Activated CD4-positive, alpha-beta T cell treated with anti-CD3 and anti-CD28 coated beads for 36 hours (primary cell): ENCODE results near the gene ADAMTS15. TPM values are rescaled to one million over a fixed set of nuclear protein-coding genes. Genes with fewer than 3 reads are reported as not detected.
A peak's percentile ranks its signal among the peaks of the same experiment; 100 is the strongest.
"Not testable (repeated sequence)": the region's sequence is repeated elsewhere in the genome, so short reads cannot be mapped to it uniquely, and the experiment has no call there.

Experiments used
- ATAC-seq: fragments of 200-7000 bp; cut with Tn5 transposase; one replicate; pipeline ENCODE4 v1.10.0; 2021; ENCODE audit warnings: mild to moderate bottlenecking, moderate library complexity
- CTCF ChIA-PET: fragments of 350-600 bp; sonication (Branson Sonifier 250); formaldehyde crosslinking; loops from one replicate; lab custom pipeline; 2021; ENCODE audit warnings: antibody characterized with exemption; lab: Charles Lee
- POLR2A ChIA-PET: fragments of 350-600 bp; sonication (Branson Sonifier 250); formaldehyde crosslinking; loops from one replicate; lab custom pipeline; 2021; ENCODE audit warnings: antibody characterized with exemption, inconsistent platforms; lab: Charles Lee
- DNase-seq: peaks from one replicate; pipeline ENCODE4 v3.0.0-alpha.2; 2020
- H3K27ac Mint-ChIP-seq: one replicate; pipeline ENCODE4 v1.8.0; 2021; ENCODE audit warnings: mixed read lengths
- H3K27me3 Mint-ChIP-seq: one replicate; pipeline ENCODE4 v1.8.0; 2021; ENCODE audit warnings: mixed read lengths
- H3K36me3 Mint-ChIP-seq: one replicate; pipeline ENCODE4 v1.8.0; 2021; ENCODE audit warnings: low read depth, mixed read lengths
- H3K4me1 Mint-ChIP-seq: one replicate; pipeline ENCODE4 v1.8.0; 2021; ENCODE audit warnings: mixed read lengths
- H3K4me3 Mint-ChIP-seq: one replicate; pipeline ENCODE4 v1.8.0; 2021; ENCODE audit warnings: mild to moderate bottlenecking, moderate library complexity, mixed read lengths
- H3K9me3 Mint-ChIP-seq: one replicate; pipeline ENCODE4 v1.8.0; 2021; ENCODE audit warnings: low read depth, mixed read lengths
- intact Hi-C, 2 experiments: fragments of 100-400 bp; cut with DNase I in 1 of 2; cut with micrococcal nuclease in 1 of 2; formaldehyde crosslinking; loops; one replicate each; pipeline versions ENCODE4 v1.14.2 to v1.15.1; 2022 to 2024; cut with DNase I, micrococcal nuclease
- total RNA-seq, 2 experiments: library from RNA; stranded (reverse); gene quantifications; one replicate each; pipeline ENCODE4 v1.2.3, GENCODE V29; 2021

Gene ADAMTS15
- total RNA-seq, 2 experiments from 2014 or later: not detected

DNA sequence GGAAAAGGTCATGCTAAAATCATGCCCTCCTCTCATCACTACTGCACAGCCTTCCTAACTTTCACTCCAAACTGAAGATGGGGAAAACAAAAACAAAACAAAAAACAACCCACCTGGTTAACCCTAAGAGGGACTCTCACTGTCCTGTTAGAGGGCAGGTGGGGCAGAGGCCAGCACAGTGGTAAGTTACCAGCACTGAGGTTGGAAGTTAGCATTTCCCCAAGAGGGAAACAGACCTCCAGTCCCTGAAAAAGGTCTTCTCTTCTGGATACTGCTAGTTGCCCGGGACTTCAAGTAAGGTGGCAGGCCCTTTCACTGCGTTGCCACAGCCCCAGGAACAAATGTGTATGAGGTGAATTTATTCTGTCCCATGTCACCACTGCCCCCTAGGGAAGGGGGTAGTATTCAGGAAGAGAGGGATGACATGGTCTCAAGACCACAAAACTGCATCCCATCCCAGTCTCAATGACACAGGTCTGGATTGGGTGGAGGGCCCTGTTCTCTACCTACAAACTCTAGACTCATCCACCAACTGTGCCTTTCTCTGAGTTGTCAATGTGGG, 19.2 kb upstream of the ADAMTS15 start:
- intact Hi-C loops: no loop called here
- CTCF ChIA-PET: interaction anchor here (9.5 kb wide), 1 partner anchor 433 kb away, joined by 256 read pairs; no protein-coding TSS in a partner anchor
- no peak overlapping the region for H3K4me3 Mint-ChIP-seq
- no peaks in the 10 kb centered on the region for H3K36me3 Mint-ChIP-seq
- no peak overlapping the region for H3K27ac Mint-ChIP-seq
- DNase-seq (no peak), ATAC-seq (no peak)
- peaks cover 11% of the 10 kb centered on the region for H3K4me1 Mint-ChIP-seq
- peaks cover 48% of the 10 kb centered on the region for H3K27me3 Mint-ChIP-seq
- H3K9me3 Mint-ChIP-seq: no peaks in the 10 kb centered on the region
- POLR2A ChIA-PET: no interaction called here

DNA sequence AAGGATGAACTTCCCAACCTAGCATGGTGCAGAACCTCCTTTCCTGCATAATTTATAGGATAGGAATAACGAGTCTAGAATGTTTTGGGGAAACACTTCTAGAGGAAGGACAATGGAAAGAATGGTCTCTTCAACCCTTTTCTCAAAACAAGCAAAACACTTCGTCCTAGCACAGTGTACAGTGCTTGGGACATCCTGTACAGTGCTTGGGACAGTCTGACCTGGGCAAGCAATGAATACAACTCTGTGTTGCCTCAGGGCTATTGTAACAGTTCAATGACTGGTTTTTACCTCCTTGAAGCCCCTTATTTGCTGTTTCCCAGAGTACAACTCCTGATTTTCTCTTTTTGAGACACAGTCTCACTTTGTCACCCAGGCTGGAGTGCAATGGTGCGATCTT, 18.5 kb upstream of the ADAMTS15 start:
- no peak for DNase-seq
- Mint-ChIP-seq H3K4me3 (no peak overlapping the region), H3K36me3 (no peaks in the 10 kb centered on the region), H3K27me3 (peaks cover 40% of the 10 kb centered on the region), H3K4me1 (peaks cover 11% of the 10 kb centered on the region), H3K9me3 (no peaks in the 10 kb centered on the region), H3K27ac (no peak overlapping the region)
- ChIA-PET CTCF (interaction anchor here (1.5 to 9.5 kb wide), 4 partner anchors 20 to 433 kb away, joined by 3 to 256 read pairs (median 6); no protein-coding TSS in a partner anchor), POLR2A (no interaction called here)
- ATAC-seq: no peak
- intact Hi-C loops: loop anchor here in 1 of 2 experiments (5.0 to 10.0 kb wide), 2 partner anchors 205 to 1242 kb away; no protein-coding TSS in a partner anchor

DNA sequence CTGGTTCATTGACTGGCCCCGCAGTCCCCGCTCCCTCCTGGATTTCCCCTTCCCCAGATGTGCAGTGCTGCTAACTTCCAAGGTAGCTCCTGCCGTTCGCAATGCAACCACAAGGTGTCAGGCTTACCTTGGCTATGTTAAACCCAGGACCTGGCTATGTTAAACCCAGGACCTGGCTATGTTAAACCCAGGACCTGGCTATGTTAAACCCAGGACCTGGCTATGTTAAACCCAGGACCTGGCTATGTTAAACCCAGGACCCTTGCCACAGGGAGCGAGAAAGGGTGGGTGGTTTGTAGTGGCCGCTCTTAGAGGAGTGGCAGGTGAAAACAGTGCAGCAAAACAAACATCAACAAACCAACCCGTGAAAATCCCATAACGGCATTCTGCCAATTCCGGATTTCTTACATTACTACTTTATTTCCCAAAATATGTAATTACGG, 17.1 kb upstream of the ADAMTS15 start:
- intact Hi-C loops: loop anchor here in 1 of 2 experiments (5.0 to 10.0 kb wide), 2 partner anchors 203 to 1241 kb away; no protein-coding TSS in a partner anchor
- ATAC-seq: peak; percentile 45
- DNase-seq: peak; percentile 84
- Mint-ChIP-seq H3K27ac (no peak overlapping the region), H3K4me3 (no peak overlapping the region), H3K36me3 (no peaks in the 10 kb centered on the region), H3K9me3 (no peaks in the 10 kb centered on the region), H3K27me3 (peaks cover 35% of the 10 kb centered on the region), H3K4me1 (peaks cover 11% of the 10 kb centered on the region)
- ChIA-PET POLR2A (no interaction called here), CTCF (interaction anchor here (0.5 to 9.5 kb wide), 28 partner anchors 10 to 1288 kb away, joined by 3 to 256 read pairs (median 4); partner anchors contain the start of genes ADAMTS15 and SNX19)

DNA sequence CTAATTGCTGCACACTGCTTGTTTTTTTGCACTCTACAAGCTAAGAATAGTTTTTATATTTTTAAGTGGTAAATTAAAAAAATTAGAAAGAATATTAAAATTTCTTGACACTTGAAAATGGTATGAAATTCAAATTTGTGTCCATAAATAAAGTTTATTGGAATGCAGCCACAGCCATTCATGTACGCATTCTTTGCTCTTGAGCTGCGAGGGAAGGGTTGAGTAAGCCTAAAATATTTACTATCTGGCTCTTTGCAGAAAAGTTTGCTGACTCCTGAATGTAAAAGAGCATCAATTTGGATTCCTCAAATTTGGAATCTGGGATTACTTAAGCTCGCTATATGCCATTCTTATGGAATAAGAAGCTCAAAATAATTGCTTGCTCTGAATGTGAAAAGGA, 16.6 kb upstream of the ADAMTS15 start:
- H3K36me3 Mint-ChIP-seq: no peaks in the 10 kb centered on the region
- CTCF ChIA-PET: interaction anchor here (0.6 to 9.5 kb wide), 22 partner anchors 10 to 498 kb away, joined by 3 to 256 read pairs (median 4); partner anchors contain the start of genes ADAMTS15 and SNX19
- POLR2A ChIA-PET: no interaction called here

DNA sequence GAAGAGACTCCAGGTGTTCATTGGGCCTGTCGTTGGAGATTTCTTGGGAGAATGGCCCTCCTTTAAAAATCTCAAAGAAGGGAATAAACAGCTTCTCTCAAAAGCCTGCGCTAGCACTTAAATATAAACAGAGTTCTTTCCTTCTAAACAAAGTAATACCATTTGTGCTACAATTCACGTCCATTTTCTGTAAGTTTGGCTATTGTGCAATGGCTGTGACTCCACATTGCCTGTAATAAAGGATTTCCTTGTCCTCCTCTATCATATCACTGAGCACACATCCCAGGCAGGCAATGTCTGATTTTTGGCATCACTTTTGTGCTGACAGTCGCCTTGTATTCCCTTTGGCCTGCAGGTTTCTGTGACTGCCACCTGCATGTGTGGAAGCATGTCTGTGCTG, 15.1 kb upstream of the ADAMTS15 start:
- CTCF ChIA-PET: interaction anchor here (0.7 to 9.5 kb wide), 11 partner anchors 8 to 895 kb away, joined by 3 to 256 read pairs (median 5); no protein-coding TSS in a partner anchor
- intact Hi-C loops: loop anchor here in 1 of 2 experiments (5.0 to 10.0 kb wide), 2 partner anchors 201 to 1239 kb away; no protein-coding TSS in a partner anchor
- POLR2A ChIA-PET: interaction anchor here (0.7 kb wide), 1 partner anchor 222 kb away, joined by 3 read pairs; no protein-coding TSS in a partner anchor
- Mint-ChIP-seq H3K4me3 (no peak overlapping the region), H3K27me3 (peaks cover 24% of the 10 kb centered on the region), H3K9me3 (no peaks in the 10 kb centered on the region), H3K4me1 (peaks cover 7% of the 10 kb centered on the region), H3K36me3 (no peaks in the 10 kb centered on the region), H3K27ac (no peak overlapping the region)
- no peak for ATAC-seq
- DNase-seq: no peak

More for the DNA sequence above, 16.6 kb upstream of the ADAMTS15 start:
- Mint-ChIP-seq H3K27me3 (peaks cover 30% of the 10 kb centered on the region), H3K4me3 (no peak overlapping the region), H3K4me1 (peaks cover 11% of the 10 kb centered on the region), H3K27ac (no peak overlapping the region), H3K9me3 (no peaks in the 10 kb centered on the region)
- intact Hi-C loops: loop anchor here in 1 of 2 experiments (5.0 to 10.0 kb wide), 2 partner anchors 203 to 1240 kb away; no protein-coding TSS in a partner anchor
- no peak for DNase-seq
- ATAC-seq: no peak

DNA sequence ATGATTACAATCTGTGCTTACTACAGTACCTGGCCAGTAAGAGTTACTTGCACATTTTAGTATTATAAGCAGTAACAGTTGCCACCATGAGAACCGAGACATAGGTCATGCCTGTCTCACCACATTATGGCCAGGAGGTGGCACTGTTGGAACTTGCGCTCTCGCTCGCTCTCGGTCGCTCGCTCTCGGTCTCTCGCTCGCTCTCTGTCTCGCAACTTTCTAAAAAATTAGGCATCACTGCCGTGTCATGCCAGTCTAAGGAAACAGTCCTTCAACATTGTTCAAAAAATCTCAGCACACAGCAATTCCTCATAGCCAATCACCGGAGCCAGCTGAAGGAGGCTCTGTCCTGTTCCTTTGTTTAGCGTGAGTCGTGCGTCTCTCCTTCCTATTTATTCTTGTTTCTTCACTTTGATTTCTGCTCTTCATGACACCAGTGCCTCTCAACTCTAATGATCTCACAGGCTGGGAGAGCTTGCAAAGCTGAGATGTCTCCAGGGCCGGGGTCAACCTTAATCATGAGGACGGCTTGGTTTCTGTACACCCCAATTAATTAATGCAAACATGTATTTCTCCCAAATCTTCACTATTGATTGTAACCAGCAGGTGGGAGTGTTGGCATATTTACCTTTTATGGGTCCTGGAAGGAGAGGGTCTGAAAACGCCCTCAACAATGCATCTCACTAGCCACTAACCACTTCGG, 13.8 kb upstream of the ADAMTS15 start:
- H3K4me1 Mint-ChIP-seq: peaks cover 10% of the 10 kb centered on the region
- H3K9me3 Mint-ChIP-seq: no peaks in the 10 kb centered on the region
- peaks cover 11% of the 10 kb centered on the region for H3K27me3 Mint-ChIP-seq
- no peak overlapping the region for H3K27ac Mint-ChIP-seq
- ChIA-PET POLR2A (no interaction called here), CTCF (interaction anchor here (0.6 to 9.5 kb wide), 19 partner anchors 8 to 485 kb away, joined by 3 to 256 read pairs (median 3); no protein-coding TSS in a partner anchor)
- ATAC-seq (peak; percentile 83), DNase-seq (peak; percentile 82)
- H3K4me3 Mint-ChIP-seq: no peak overlapping the region
- intact Hi-C loops: loop anchor here (1.0 to 10.0 kb wide), 9 partner anchors 98 to 1238 kb away; partner anchors contain the start of gene SNX19 (in 1 of the 2)
- no peaks in the 10 kb centered on the region for H3K36me3 Mint-ChIP-seq

DNA sequence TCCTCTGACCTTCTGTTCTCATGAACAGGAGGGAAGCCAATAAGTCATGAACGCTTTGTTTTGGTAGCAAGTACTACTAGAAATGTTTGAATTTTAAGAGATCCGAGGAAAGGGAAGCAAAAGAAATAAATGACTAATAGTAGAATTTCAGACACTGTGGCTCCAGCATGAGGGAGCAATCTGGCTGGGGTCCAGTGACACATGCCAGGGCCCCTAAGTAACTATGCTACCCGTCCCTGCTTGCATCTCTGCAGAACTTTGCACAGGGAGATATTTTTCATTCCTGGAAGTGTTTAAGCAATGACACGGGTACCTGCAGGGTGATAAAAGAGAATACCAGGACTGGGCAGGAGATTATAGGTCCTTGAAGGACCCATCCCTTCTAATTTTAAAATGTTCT, 12.8 kb upstream of the ADAMTS15 start:
- no peak overlapping the region for H3K4me3 Mint-ChIP-seq
- intact Hi-C loops: loop anchor here (2.0 to 10.0 kb wide), 3 partner anchors 97 to 223 kb away; no protein-coding TSS in a partner anchor

DNA sequence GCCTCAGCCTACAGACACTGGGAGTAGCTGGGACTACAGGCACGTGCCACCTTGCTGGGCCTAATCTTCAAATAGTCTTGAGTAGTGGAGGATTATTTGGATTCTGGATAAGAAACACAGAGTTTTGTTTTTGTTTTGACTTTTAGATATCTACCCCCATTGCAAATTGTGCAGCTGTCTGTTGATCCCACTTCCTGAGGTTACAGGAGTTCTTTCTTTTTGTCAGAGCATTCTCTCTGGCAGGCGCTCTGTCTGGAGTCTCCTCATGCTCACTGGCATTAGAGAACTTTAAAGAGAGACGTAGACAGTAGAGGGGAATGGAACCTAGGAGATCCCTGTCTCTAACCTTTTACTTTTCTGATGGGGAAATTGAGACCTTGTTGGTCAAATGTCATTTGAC, 12.3 kb upstream of the ADAMTS15 start:
- H3K4me1 Mint-ChIP-seq: peaks cover 10% of the 10 kb centered on the region
- peaks cover 1% of the 10 kb centered on the region for H3K27me3 Mint-ChIP-seq
- ATAC-seq: no peak
- ChIA-PET CTCF (interaction anchor here (9.5 kb wide), 1 partner anchor 426 kb away, joined by 256 read pairs; no protein-coding TSS in a partner anchor), POLR2A (no interaction called here)
- intact Hi-C loops: loop anchor here in 1 of 2 experiments (5.0 to 10.0 kb wide), 2 partner anchors 96 to 199 kb away; no protein-coding TSS in a partner anchor
- no peak overlapping the region for H3K4me3 Mint-ChIP-seq
- no peaks in the 10 kb centered on the region for H3K9me3 Mint-ChIP-seq
- DNase-seq: no peak
- H3K36me3 Mint-ChIP-seq: no peaks in the 10 kb centered on the region
- H3K27ac Mint-ChIP-seq: no peak overlapping the region

More for the DNA sequence above, 12.8 kb upstream of the ADAMTS15 start:
- Mint-ChIP-seq H3K9me3 (no peaks in the 10 kb centered on the region), H3K4me1 (peaks cover 10% of the 10 kb centered on the region), H3K36me3 (no peaks in the 10 kb centered on the region), H3K27me3 (peaks cover 2% of the 10 kb centered on the region), H3K27ac (no peak overlapping the region)
- CTCF ChIA-PET: interaction anchor here (0.9 to 9.5 kb wide), 9 partner anchors 8 to 476 kb away, joined by 3 to 256 read pairs (median 4); no protein-coding TSS in a partner anchor
- DNase-seq (no peak), ATAC-seq (no peak)
- POLR2A ChIA-PET: no interaction called here

DNA sequence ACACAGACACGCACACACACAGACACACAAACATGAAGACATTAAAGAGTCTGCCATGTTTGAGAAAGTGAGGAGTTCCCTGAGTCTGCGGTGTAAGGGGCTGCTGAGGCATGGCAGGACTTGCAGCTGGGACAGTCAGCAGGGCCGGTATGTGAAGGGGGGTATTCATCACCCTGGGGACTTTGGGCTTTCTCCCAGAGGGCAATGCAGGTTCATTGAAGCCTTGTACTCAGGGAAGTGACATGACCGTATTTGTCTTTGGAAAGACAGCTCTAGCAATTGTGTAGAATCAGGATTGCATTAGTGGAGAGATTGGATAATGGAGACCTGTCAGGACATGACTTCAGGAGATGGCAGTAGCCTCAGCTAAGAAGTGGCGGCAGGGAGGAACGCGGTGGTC, 10.6 kb upstream of the ADAMTS15 start:
- ChIA-PET CTCF (interaction anchor here (0.7 to 9.5 kb wide), 4 partner anchors 25 to 1703 kb away, joined by 3 to 256 read pairs (median 4); no protein-coding TSS in a partner anchor), POLR2A (no interaction called here)
- DNase-seq: no peak
- intact Hi-C loops: loop anchor here in 1 of 2 experiments (5.0 to 10.0 kb wide), 2 partner anchors 94 to 197 kb away; no protein-coding TSS in a partner anchor
- ATAC-seq: no peak
- Mint-ChIP-seq H3K4me3 (no peak overlapping the region), H3K4me1 (peaks cover 10% of the 10 kb centered on the region), H3K27ac (no peak overlapping the region), H3K27me3 (no peaks in the 10 kb centered on the region), H3K9me3 (no peaks in the 10 kb centered on the region), H3K36me3 (no peaks in the 10 kb centered on the region)

DNA sequence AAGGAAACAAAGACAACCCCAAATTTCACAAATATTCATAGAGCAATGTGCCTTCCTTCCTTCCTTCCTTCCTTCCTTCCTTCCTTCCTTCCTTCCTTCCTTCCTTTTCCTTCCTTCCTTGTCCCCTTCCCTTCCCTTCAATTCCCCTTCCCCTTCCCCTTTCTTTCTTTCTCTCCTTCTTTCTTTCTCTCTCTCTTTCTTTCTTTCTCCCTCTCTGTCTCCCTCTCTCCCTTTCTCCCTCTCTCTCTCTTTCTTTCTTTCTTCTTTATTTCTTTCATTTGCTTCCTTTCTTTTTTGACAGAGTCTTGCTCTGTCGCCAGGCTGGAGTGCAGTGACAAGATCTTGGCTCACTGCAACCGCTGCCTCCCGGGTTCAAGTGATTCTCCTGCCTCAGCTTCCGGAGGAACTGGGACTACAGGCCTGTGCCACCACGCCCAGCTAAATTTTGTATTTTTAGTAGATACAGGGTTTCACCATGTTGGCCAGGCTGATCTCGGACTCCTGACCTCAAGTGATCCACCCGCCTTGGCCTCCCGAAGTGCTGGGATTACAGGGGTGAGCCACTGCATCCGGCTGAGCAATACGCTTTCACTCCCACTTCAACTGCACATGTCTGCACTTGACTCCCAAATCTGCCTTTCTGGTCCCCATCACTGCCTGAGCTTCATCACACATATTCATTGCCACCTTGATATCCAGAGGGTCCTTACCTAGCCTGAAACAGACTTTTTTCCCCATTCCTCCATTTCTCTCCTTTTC, 9.9 kb upstream of the ADAMTS15 start:
- POLR2A ChIA-PET, H3K4me1 Mint-ChIP-seq, H3K9me3 Mint-ChIP-seq, DNase-seq, H3K4me3 Mint-ChIP-seq, H3K36me3 Mint-ChIP-seq, H3K27me3 Mint-ChIP-seq: not testable (repeated sequence)
- peak overlapping the region; percentile 20 for H3K27ac Mint-ChIP-seq
- intact Hi-C loops: loop anchor here in 1 of 2 experiments (5.0 to 10.0 kb wide), 2 partner anchors 94 to 196 kb away; no protein-coding TSS in a partner anchor
- CTCF ChIA-PET: interaction anchor here (0.6 to 9.5 kb wide), 3 partner anchors 109 to 1703 kb away, joined by 3 to 256 read pairs (median 3); no protein-coding TSS in a partner anchor
- ATAC-seq: peak; percentile 8
